Osteocyte (in vitro differentiated cells): Measurements from ENCODE around the gene MXI1. TPM values are rescaled to one million over a fixed set of nuclear protein-coding genes. Genes with fewer than 3 reads are reported as not detected.

Experiments used
- DNase-seq: peaks from one replicate; pipeline ENCODE4 v3.0.0; 2021; ENCODE audit warnings: mixed read lengths; ENCODE audit not compliant: unreplicated experiment; ENCODE audit errors: extremely low spot score
- H3K27ac Mint-ChIP-seq: one replicate; pipeline ENCODE4 v1.8.0; 2021; ENCODE audit warnings: mild to moderate bottlenecking, mixed read lengths; ENCODE audit not compliant: unreplicated experiment
- H3K27me3 Mint-ChIP-seq: one replicate; pipeline ENCODE4 v1.8.0; 2021; ENCODE audit warnings: mixed read lengths; ENCODE audit not compliant: unreplicated experiment
- H3K36me3 Mint-ChIP-seq: one replicate; pipeline ENCODE4 v1.8.0; 2021; ENCODE audit warnings: mixed read lengths; ENCODE audit not compliant: unreplicated experiment
- H3K4me1 Mint-ChIP-seq: one replicate; pipeline ENCODE4 v1.8.0; 2021; ENCODE audit warnings: mixed read lengths; ENCODE audit not compliant: unreplicated experiment
- H3K4me3 Mint-ChIP-seq: one replicate; pipeline ENCODE4 v1.8.0; 2021; ENCODE audit warnings: mild to moderate bottlenecking, moderate library complexity, mixed read lengths; ENCODE audit not compliant: unreplicated experiment
- H3K9me3 Mint-ChIP-seq: one replicate; pipeline ENCODE4 v1.8.0; 2021; ENCODE audit warnings: mixed read lengths; ENCODE audit not compliant: unreplicated experiment
- total RNA-seq: library from RNA; stranded (reverse); gene quantifications from 2 replicates; pipeline ENCODE4 v1.2.1, GENCODE V29; 2021
- TF ChIP-seq, protein P1 (sequence below): fragments of 200-600 bp; sonication (generic); IDR thresholded peaks from 2 replicates; pipeline ENCODE4 v1.5.0; 2021; ENCODE audit warnings: antibody characterized with exemption, mild to moderate bottlenecking, moderate library complexity

Gene MXI1
- total RNA-seq, 1 donor from 2014 or later, result 32.2 TPM

DNA sequence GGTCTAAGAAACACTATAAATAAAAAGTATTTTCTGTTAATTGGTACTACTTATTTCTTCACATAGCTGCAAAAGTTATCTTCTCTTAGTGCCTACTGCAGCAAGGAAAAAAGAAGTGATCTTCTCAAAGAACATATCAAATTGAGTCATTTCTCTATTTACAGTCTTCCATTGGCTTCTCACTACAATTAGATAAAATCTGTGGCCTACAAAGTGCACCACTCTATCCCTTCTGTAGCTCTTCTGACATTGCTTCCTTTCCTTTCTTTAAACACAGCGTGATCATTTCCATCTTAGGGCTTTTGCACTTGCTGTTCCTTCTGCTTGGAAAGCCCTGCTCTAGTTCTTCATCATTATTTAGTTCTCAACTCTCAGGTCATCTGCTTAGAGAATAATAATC, 44.7 kb downstream of the MXI1 start:
- peaks cover 8% of the 10 kb centered on the region for H3K9me3 Mint-ChIP-seq
- H3K4me1 Mint-ChIP-seq, result no peaks in the 10 kb centered on the region
- TF ChIP-seq, protein P1, sequence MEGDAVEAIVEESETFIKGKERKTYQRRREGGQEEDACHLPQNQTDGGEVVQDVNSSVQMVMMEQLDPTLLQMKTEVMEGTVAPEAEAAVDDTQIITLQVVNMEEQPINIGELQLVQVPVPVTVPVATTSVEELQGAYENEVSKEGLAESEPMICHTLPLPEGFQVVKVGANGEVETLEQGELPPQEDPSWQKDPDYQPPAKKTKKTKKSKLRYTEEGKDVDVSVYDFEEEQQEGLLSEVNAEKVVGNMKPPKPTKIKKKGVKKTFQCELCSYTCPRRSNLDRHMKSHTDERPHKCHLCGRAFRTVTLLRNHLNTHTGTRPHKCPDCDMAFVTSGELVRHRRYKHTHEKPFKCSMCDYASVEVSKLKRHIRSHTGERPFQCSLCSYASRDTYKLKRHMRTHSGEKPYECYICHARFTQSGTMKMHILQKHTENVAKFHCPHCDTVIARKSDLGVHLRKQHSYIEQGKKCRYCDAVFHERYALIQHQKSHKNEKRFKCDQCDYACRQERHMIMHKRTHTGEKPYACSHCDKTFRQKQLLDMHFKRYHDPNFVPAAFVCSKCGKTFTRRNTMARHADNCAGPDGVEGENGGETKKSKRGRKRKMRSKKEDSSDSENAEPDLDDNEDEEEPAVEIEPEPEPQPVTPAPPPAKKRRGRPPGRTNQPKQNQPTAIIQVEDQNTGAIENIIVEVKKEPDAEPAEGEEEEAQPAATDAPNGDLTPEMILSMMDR, result no peak
- no peak for DNase-seq
- no peak overlapping the region for H3K4me3 Mint-ChIP-seq
- no peak overlapping the region for H3K27ac Mint-ChIP-seq
- H3K27me3 Mint-ChIP-seq, result no peaks in the 10 kb centered on the region
- peaks cover 9% of the 10 kb centered on the region for H3K36me3 Mint-ChIP-seq

DNA sequence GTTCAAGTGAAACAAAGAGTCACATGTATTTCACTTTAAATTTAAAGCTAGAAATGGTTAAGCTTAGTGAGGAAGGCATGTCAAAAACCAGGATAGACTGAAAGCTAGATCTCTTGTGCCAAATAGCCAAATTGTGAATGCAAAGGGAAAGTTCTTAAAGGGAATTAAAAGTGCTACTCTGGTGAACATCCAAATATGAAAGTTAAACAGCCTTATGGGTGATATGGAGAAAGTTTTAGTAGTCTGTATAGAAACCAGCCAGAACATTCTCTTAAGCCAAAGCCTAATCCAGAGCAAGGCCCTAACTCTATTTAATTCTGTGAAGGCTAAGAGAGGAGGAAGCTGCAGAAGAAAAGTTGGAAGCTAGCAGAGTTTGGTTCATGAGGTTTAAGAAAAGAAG, 47.1 kb downstream of the MXI1 start:
- Mint-ChIP-seq H3K36me3 (peaks cover 9% of the 10 kb centered on the region), H3K9me3 (peaks cover 8% of the 10 kb centered on the region), H3K27ac (no peak overlapping the region), H3K4me3 (no peak overlapping the region), H3K4me1 (no peaks in the 10 kb centered on the region), H3K27me3 (no peaks in the 10 kb centered on the region)
- TF ChIP-seq, protein P1, result no peak
- no peak for DNase-seq

DNA sequence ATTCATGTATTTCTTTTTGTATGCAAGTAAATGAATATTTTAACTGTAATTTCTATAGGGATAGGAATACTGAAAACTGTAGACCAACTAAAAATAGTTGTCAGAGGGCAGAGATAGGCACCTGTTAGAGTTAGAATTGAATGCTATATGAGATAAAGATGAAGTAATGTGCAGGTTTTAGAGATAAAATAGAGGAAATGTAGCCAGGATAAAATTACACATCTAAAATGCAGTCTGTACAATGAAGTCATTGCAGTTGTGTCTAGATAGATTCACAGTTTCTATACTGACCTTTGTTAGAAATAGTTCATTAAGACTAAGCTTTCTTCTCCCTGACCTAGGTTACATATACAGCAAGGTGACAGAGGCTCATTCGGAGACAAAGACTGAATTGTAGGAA, 51.1 kb downstream of the MXI1 start:
- TF ChIP-seq, protein P1, result no peak
- peaks cover 9% of the 10 kb centered on the region for H3K36me3 Mint-ChIP-seq

DNA sequence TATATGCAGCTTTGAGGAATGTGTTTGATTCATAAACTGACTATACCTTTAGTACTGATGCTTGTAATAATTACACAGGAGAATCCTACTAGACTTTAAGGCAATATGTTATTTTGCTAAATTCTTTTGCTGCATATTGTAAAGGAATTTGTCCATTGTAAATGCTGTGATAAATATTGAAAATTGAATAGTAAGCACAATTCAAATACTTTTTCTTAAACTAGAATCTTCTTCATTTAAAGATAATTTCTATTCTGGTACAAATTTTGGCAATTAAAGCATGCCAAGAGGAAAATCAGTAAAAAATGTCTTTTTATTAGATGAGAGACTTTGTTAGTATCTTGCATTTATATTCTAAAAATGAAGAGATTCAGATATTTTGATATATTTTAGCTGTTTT, 51.9 kb downstream of the MXI1 start:
- Mint-ChIP-seq H3K27ac (no peak overlapping the region), H3K4me3 (no peak overlapping the region)
- TF ChIP-seq, protein P1, result no peak

More for the DNA sequence above, 51.1 kb downstream of the MXI1 start:
- no peak for DNase-seq
- Mint-ChIP-seq H3K9me3 (peaks cover 8% of the 10 kb centered on the region), H3K27me3 (no peaks in the 10 kb centered on the region), H3K4me3 (no peak overlapping the region), H3K27ac (no peak overlapping the region), H3K4me1 (peaks cover 11% of the 10 kb centered on the region)

DNA sequence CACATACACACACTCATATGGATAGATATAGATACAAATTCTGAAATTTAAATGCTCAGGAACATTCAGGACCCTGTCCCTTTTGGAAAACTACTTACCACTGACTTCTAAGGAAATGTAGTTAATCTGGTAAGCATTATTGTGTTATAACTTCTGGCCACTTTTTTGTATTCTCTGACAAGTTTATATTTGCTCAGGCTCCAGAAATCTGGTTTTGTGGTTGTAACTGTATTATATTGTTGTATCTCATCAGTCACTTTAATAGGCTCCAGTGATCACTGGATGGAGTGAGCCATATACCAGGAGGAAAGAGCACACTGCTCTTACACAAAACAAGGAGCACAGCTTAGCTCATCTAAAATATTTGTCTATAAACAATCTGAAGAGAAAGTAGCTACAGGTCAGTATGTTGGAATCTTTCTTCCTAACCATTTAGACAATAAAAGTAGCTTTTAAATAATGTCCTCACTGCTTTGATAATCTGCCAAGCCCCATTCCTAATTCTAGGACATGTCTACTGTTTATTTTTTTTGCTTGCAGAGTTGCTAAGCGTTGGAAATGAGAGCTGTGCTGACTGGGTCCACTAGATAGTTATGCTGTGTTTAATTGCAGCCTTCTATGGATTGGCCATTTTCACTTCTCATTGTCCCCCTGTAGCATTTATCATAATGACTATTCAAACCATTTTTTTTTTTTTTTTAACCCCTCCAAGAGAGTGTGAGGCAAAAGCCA, 53.5 kb downstream of the MXI1 start:
- no peak for DNase-seq

More for the DNA sequence above, 51.9 kb downstream of the MXI1 start:
- peaks cover 16% of the 10 kb centered on the region for H3K4me1 Mint-ChIP-seq
- peaks cover 11% of the 10 kb centered on the region for H3K36me3 Mint-ChIP-seq
- no peaks in the 10 kb centered on the region for H3K27me3 Mint-ChIP-seq
- H3K9me3 Mint-ChIP-seq, result peaks cover 8% of the 10 kb centered on the region
- no peak for DNase-seq

More for the DNA sequence above, 53.5 kb downstream of the MXI1 start:
- no peak overlapping the region for H3K27ac Mint-ChIP-seq
- no peak overlapping the region for H3K4me3 Mint-ChIP-seq
- TF ChIP-seq, protein P1, result no peak
- H3K27me3 Mint-ChIP-seq, result no peaks in the 10 kb centered on the region
- H3K9me3 Mint-ChIP-seq, result peaks cover under 1% of the 10 kb centered on the region
- H3K36me3 Mint-ChIP-seq, result peaks cover 4% of the 10 kb centered on the region
- peaks cover 16% of the 10 kb centered on the region for H3K4me1 Mint-ChIP-seq
